Kidney (tissue), 14 donors: Measurements from ENCODE around the gene ANKRD17. TPM values are rescaled to one million over a fixed set of nuclear protein-coding genes. Genes with fewer than 3 reads are reported as not detected.

ENCODE experiments used
- DNase-seq, 5 donors: peaks; one replicate each; pipeline ENCODE4 v3.0.0-alpha.2; 2013 to 2020
- FAIRE-seq: peaks from 2 replicates; lab custom pipeline; 2012; peaks lifted over from hg19 to GRCh38; lab: Jason Lieb, UNC
- H3K27ac ChIP-seq, 2 donors: one replicate each; pipeline ENCODE4 v1.7.0; 2013; ENCODE audit warnings: low read depth in 2 of 2, low read length in 2 of 2, inconsistent platforms in 1 of 2
- H3K27me3 ChIP-seq: one replicate; pipeline ENCODE4 v1.7.1; 2013; ENCODE audit warnings: low read length, inconsistent platforms; ENCODE audit not compliant: control insufficient read depth, insufficient read depth
- H3K36me3 ChIP-seq, 3 donors: one replicate each; pipeline versions ENCODE4 v1.7.0 to v1.7.1; 2013; ENCODE audit warnings: low read length in 3 of 3, control low read depth in 1 of 3, inconsistent platforms in 1 of 3; ENCODE audit not compliant: insufficient read depth in 3 of 3, control insufficient read depth in 2 of 3
- H3K4me1 ChIP-seq, 3 donors: one replicate each; pipeline versions ENCODE4 v1.7.0 to v1.7.1; 2013; ENCODE audit warnings: low read length in 3 of 3, inconsistent platforms in 1 of 3, low read depth in 1 of 3; ENCODE audit not compliant: control insufficient read depth in 2 of 3, insufficient read depth in 2 of 3
- H3K4me3 ChIP-seq, 3 donors: one replicate each; pipeline versions ENCODE4 v1.7.0 to v1.8.1; 2013; ENCODE audit warnings: low read length in 3 of 3, control low read depth in 1 of 3, inconsistent platforms in 1 of 3
- H3K9ac ChIP-seq, 3 donors: one replicate each; pipeline versions ENCODE4 v1.7.0 to v1.7.1; 2013; ENCODE audit warnings: low read length in 3 of 3, control low read depth in 1 of 3, inconsistent platforms in 1 of 3
- H3K9me3 ChIP-seq, 3 donors: one replicate each; pipeline versions ENCODE4 v1.7.0 to v1.7.1; 2013; ENCODE audit warnings: low read length in 3 of 3, control low read depth in 1 of 3, inconsistent platforms in 1 of 3; ENCODE audit not compliant: control insufficient read depth in 2 of 3, insufficient read depth in 1 of 3
- intact Hi-C: fragments of 100-400 bp; cut with DNase I; formaldehyde crosslinking; loops from one replicate; pipeline ENCODE4 v1.11.1; 2022
- polyA plus RNA-seq: library from polyadenylated mRNA; stranded (reverse); fragments of 350-450 nt; fragmentation: Illumina TruSeq; extraction: RNeasy Lipid Tissue Mini Kit (QIAGEN cat#74804); gene quantifications from one replicate; pipeline ENCODE4 v1.2.3, GENCODE V29; 2014; ENCODE audit warnings: low read depth, low replicate concordance; ENCODE audit not compliant: insufficient read depth
- total RNA-seq: library from RNA; stranded (reverse); fragmentation: NEBNext Ultra II Directional; extraction: Animal tissue kit (Norgen Biotek cat#: 25700); gene quantifications from one replicate; pipeline ENCODE4 v1.2.1, GENCODE V29; 2021
- TF ChIP-seq, protein P1 (sequence below): IDR thresholded peaks from 3 replicates; pipeline ENCODE4 v1.5.1; 2012; ENCODE audit warnings: mild to moderate bottlenecking, moderate library complexity, borderline replicate concordance; ENCODE audit not compliant: insufficient read depth; ENCODE audit errors: extremely low read depth
- donor health status: control.
- donor health status: control.
- donor health status: control.
- donor health status: control.
- donor health status: control.
- donor health status: DM: yes; HTN: yes; CAD: no.
- donor health status: Normal renal cell carcinoma (clear cell type).

Gene ANKRD17
- total and polyA plus RNA-seq, 2 donors from 2014 or later = 13.3 to 67.7 TPM

DNA sequence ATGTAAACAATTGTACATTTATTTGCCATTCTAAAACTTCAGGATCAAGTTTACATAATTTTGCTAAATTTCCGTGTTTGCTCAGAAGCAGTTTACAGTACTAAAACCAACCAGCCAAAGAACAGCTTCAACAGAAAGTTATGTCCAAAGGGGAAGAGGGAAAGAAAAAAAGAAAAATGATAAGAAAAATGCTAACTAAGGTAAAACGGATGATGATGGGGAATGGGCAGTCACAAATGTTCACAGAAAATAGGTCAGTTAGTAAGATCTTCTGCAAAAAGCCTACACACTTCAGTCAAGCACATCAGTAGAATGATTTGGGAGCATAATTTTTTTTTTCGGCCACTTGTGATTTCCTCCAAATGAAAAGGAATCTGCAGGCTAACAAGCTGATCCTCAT is 182.8 kb downstream of the ANKRD17 start:
- H3K4me1 ChIP-seq = no peaks in the 10 kb centered on the region
- FAIRE-seq = no peak
- H3K27me3 ChIP-seq = no peaks in the 10 kb centered on the region
- H3K9me3 ChIP-seq = no peaks in the 10 kb centered on the region
- H3K27ac ChIP-seq = no peak overlapping the region
- no peak overlapping the region for H3K9ac ChIP-seq
- H3K4me3 ChIP-seq = no peak overlapping the region
- TF ChIP-seq, protein P1, sequence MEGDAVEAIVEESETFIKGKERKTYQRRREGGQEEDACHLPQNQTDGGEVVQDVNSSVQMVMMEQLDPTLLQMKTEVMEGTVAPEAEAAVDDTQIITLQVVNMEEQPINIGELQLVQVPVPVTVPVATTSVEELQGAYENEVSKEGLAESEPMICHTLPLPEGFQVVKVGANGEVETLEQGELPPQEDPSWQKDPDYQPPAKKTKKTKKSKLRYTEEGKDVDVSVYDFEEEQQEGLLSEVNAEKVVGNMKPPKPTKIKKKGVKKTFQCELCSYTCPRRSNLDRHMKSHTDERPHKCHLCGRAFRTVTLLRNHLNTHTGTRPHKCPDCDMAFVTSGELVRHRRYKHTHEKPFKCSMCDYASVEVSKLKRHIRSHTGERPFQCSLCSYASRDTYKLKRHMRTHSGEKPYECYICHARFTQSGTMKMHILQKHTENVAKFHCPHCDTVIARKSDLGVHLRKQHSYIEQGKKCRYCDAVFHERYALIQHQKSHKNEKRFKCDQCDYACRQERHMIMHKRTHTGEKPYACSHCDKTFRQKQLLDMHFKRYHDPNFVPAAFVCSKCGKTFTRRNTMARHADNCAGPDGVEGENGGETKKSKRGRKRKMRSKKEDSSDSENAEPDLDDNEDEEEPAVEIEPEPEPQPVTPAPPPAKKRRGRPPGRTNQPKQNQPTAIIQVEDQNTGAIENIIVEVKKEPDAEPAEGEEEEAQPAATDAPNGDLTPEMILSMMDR = no peak
- H3K36me3 ChIP-seq = peaks cover 6 to 21% (median 14%) of the 10 kb centered on the region in 3 donors
- intact Hi-C loops = no loop called here
- no peak for DNase-seq

DNA sequence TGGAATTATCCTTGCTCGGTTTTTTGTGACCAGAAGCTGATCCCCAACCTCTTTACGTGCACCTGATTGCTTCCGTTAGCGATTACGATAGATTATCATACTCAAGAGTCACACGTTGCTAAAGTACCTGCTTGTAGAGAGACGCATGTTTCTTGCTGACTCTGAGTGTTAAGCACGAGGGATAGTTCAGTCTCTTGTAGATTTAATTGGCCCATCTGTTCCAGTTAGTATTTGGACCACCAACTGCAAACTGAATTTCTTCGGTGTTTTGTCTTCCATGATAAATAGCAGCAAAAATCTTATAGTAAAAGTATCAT is 188.6 kb downstream of the ANKRD17 start:
- FAIRE-seq (no peak), DNase-seq (no peak)
- Histone ChIP-seq H3K27ac (peak overlapping the region; percentile 91 to 97), H3K9ac (peak overlapping the region; percentile 87 to 96 (median 87)), H3K9me3 (no peaks in the 10 kb centered on the region), H3K27me3 (no peaks in the 10 kb centered on the region), H3K4me3 (peak overlapping the region; percentile 92 to 97 (median 94)), H3K36me3 (no peaks in the 10 kb centered on the region), H3K4me1 (peaks cover 0 to 8% (median 7%) of the 10 kb centered on the region in 3 donors)
- intact Hi-C loops = no loop called here
- TF ChIP-seq, protein P1 = no peak

DNA sequence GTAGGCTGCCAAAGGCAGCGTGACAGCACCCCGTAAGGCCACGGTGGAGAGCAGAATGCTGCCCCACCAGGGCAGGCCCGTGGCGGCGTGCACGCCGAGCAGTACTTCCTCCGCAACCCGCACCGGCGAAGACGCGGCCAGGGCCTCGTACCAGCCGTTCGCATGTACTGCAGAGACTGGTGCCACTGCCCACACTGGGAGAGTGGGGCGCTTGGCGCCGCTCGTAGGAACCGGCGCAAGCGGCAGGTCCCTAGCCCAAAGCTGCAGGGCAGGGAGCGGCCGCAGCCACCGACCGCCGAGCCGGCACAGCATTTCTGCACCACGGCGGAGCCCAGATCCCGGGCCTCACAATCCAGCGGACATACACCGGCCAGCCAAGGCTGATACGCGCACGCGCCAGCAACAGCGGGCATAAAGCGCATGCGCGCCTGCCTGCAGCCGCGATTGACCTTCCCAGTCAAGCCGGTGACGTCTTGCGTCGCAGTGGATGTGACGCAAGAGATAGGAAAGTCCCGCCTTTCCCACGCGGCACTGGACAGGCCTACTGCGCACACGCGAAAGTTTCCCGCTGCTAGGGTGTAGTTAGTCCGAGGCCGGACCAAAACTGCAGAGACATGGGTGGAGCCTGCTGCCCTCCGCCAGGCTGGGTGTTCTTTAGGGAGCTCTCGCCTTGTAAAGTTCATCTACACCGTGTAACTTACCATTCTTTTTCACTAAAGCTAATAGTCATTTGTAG is 189.1 kb downstream of the ANKRD17 start, which contains the start of gene COX18:
TSS of gene COX18 (minus strand) at position 379 of the 736 bp plus-strand sequence. CDS start at position 312, 67 bp downstream.
- intact Hi-C loops = no loop called here
- DNase-seq = peak; percentile 98 to 99 (median 99)
- FAIRE-seq = peak; percentile 93
- TF ChIP-seq, protein P1 = no peak
- Histone ChIP-seq H3K27me3 (no peaks in the 10 kb centered on the region), H3K36me3 (no peaks in the 10 kb centered on the region), H3K9me3 (no peaks in the 10 kb centered on the region), H3K4me1 (peaks cover 0 to 8% (median 7%) of the 10 kb centered on the region in 3 donors), H3K4me3 (peak within 1 kb of the TSS; percentile 92 to 97 (median 94)), H3K9ac (peak within 1 kb of the TSS; percentile 87 to 98 (median 96)), H3K27ac (peak within 1 kb of the TSS; percentile 94 to 97)
